Thyroid gland (tissue), 4 donors: ENCODE data around the gene LETM1.

Experiments
- CTCF ChIP-seq, 6 experiments: fragments of 200-600 bp in 3 of 6; fragments of 450-650 bp in 3 of 6; sonication (generic) in 3 of 6; IDR thresholded peaks; one replicate each; pipeline ENCODE4 v1.5.1; 2016 to 2019; ENCODE audit warnings: antibody characterized with exemption in 6 of 6, mild to moderate bottlenecking in 2 of 6, inconsistent platforms in 1 of 6, moderate library complexity in 1 of 6
- POLR2A ChIP-seq, 2 donors: fragments of 450-650 bp; IDR thresholded peaks; one replicate each; pipeline ENCODE4 v1.6.1; 2017; ENCODE audit warnings: antibody characterized with exemption in 2 of 2, mild to moderate bottlenecking in 2 of 2, moderate library complexity in 1 of 2

- TF ChIP-seq CTCF (IDR thresholded peaks at IDR 0.05) (no peak), POLR2A (IDR thresholded peaks at IDR 0.05) (no peak)
These were observed 42.7 kb upstream of the LETM1 start for GRCh38 chr4:1898681-1899080.
